GM18870 (cell line): ENCODE data around the gene PPP1R3F.

ENCODE experiments used
- ATAC-seq: cut with Tn5 transposase; IDR thresholded peaks from one replicate; pipeline ENCODE4 v1.9.1; 2021; ENCODE audit warnings: moderate library complexity; ENCODE audit not compliant: unreplicated experiment

Gene PPP1R3F, protein sequence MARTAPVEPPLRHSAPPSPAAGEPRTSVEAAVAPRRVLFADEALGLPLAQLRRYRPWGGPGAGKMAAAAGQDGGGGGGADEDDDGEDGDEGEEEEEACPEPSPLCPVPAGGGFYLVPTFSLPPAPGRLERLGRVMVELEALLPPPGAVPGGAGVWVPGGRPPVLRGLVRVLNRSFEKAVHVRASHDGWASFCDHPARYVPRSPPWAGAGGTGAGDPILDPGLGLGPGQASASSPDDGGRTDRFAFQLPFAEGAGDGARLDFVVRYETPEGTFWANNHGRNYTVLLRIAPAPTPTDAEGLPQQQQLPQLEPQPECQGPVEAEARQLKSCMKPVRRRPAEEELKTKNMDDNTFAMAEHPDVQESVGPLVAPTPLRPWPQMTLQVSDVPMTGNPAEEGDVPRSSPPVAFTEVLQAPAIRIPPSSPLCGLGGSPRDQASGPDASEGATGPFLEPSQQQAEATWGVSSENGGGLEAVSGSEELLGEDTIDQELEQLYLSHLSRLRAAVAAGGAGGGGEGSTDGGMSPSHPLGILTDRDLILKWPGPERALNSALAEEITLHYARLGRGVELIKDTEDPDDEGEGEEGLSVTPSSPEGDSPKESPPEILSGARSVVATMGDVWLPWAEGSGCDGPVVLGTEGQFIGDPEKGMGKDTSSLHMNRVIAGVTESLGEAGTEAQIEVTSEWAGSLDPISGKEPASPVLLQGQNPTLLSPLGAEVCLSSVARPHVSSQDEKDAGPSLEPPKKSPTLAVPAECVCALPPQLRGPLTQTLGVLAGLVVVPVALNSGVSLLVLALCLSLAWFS

DNA sequence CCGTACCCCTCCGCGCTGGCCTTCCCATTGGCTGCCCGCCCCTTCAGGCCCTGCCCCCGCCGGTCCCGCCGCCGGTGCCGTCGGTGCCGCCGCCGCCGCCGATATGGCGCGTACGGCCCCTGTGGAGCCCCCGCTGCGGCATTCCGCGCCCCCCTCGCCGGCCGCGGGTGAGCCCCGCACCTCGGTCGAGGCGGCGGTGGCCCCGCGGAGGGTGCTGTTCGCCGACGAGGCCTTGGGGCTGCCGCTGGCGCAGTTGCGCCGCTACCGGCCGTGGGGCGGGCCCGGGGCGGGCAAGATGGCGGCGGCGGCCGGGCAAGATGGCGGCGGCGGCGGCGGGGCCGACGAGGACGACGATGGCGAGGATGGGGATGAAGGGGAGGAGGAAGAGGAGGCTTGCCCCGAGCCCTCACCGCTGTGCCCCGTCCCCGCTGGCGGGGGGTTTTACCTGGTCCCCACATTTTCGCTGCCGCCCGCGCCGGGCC lies at the start of gene PPP1R3F:
PPP1R3F (plus strand) TSS at position 27 of the 482 bp plus-strand sequence; CDS start at position 104, 77 bp downstream.
- ATAC-seq: no peak

DNA sequence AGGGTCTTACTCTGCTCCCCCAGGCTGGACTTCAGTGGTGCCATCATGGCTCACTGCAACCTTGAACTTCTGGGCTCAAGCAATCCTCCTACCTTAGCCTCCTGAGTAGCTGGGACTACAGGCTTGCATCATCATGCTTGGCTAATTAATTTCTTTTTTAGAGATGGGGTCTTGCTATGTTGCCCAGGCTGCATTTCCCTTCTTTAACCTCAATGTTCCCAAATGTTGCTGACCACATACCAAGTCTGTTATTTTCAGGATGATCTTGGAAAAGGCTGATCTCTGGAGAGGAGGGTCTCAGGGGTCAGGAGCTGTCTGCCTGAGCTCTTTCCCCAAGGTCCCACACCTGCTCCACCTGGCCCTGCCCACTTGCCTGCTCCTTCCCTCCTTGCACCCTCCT lies 49.5 kb upstream of the PPP1R3F start:
- no peak for ATAC-seq

DNA sequence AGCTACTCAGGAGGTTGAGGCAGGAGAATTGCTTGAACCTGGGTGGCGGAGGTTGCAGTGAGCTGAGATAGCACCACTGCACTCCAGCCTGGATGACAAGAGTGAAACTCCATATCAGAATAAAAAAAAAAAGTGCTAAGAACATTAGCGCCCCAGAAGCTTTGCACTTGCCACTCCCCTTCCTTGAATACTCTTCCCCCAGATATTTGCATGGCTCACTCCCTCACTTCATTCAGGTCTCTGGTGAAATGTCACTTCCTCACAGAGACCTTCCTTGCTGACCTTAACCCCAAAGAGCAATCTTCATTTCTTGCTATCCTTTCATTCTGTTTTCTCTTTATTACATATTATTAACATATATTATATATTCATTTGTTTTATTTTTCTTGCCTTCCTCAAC lies 47.7 kb upstream of the PPP1R3F start:
- ATAC-seq: no peak

GRCh38 chrX:49225858-49226257 lies 43.7 kb upstream of the PPP1R3F start:
- no peak for ATAC-seq

DNA sequence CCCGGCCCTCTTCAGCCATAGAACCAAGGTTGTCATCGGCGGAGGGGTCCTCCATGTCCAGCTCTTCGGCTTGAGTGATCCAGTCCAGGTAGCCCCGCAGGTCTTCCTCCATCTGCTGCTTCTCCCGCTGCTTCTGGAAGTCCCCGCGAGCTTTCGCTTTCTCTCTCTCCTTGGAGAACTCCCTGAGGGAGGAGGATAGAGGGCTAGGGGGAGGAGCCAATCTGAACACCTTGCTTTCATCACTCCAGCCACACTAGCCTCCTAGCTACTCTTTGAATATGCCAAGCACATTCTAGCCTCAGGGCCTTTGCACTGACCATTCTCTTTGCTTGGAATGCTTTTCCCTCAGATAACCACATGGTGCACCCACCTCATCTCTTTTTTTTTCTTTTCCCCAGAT lies 42.6 kb upstream of the PPP1R3F start:
- ATAC-seq: no peak

- ATAC-seq: no peak
Observed at GRCh38 chrX:49227726-49228125, 41.9 kb upstream of the PPP1R3F start.

DNA sequence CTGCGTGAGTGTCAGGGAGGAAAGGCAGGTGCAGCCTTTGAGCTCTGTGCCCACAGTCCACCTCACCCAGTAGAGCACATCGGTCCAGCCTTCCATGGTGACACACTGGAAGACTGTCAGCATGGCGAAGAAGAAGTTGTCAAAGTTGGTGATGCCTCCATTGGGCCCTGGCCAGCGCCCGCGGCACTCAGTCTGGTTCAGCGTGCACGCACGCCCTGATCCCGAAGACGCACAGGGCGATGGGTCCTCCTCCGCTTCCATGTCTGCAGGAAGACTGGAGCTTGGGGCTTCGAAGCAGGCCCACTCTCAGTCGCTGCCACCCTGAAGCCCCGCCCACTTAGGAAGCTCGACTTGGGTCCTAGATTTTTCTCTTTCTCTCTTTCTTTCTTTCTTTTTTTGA lies 41.4 kb upstream of the PPP1R3F start:
- no peak for ATAC-seq

DNA sequence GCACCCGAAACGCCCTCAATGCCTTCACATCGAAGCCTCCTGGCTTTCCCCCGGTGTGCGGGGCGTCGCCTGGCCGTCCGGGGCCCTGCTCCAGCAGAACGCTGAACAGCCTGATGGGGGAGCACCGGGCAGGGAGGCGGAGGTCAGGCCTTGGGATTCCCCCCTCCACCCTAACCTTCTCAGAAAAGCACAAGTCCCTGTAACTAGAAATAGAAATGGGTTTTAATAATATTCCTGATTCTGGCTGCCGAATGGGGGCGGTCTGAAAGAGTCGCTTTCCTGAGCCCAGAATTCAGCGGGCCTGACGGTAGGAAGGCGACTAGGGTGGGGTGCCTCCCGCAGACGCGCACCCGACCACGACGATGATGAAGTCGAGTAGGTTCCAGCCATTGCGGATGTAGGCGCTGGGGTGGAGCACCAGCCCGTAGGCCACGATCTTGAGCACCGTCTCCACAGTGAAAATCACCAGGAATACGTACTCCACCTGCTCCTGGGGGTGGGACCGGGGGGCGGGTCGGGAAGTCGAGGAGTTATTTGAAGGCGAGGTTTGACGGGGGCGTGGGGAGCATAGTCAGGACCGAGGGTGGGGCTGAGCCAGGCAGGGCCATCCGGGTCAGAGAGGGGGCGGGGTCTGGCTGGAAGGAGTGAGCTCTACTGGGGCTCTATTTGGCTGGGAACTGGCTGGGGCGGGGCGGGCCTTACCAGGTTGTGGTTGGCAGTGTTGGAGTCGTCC lies 38.9 kb upstream of the PPP1R3F start:
- ATAC-seq: no peak

DNA sequence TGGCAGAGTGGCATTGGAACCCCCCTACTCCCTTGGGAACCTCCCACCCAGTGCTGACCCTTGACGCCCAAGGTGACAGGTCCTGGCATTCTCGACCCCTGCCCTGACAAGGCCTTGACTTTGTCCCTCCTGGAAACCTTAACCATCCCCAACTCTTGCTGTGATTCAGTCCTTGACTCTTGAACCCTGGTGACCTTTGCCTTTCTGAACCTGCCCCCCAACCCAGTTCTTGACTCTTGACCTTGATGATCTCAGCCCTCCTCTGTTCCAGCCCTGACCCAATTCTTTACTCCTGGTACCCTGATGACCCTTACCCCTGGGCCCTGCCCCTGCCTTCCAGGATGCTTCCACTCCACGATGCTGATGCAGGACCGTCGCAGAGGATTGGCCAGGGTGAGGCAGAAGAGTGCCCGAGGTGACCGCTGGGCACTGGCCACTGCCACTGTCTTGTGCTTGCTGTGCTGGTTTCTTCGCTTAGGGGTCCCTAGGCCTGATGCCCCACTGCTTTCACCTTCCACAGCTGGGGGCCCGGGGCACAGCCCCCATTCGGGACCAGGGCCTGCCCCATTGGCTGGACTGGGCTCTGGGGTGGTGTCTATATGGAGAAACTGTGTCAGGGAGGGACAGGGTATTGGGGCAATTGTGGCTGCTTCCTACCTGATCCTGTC lies 38.1 kb upstream of the PPP1R3F start:
- no peak for ATAC-seq

DNA sequence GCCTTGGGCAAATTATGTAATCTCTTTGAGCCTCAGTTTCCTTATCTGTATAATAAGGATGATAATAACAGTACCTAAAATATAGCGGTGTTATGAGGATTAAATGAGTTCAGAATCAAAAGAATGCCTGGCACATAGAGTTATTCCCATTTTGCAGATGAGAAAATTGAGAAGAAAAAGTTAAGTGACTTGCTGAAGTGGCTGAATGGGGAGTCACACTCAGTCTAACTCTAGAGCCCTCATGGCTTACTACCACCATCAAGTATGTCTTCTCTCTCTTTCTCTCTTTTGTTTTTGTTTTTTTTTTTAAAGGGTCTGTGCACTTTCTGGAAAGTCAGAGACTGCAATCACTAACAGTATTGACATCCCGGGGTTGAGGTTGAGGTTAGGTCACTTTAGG lies 37.1 kb upstream of the PPP1R3F start:
- no peak for ATAC-seq

- no peak for ATAC-seq
Observed at GRCh38 chrX:49233176-49233575, 36.4 kb upstream of the PPP1R3F start, which contains the start of gene CACNA1F. Gene CACNA1F (minus strand): TSS chrX:49233340. CDS start chrX:49233309, 31 bp downstream.

GRCh38 chrX:49233887-49234555 lies 35.6 kb upstream of the PPP1R3F start:
- ATAC-seq: no peak

DNA sequence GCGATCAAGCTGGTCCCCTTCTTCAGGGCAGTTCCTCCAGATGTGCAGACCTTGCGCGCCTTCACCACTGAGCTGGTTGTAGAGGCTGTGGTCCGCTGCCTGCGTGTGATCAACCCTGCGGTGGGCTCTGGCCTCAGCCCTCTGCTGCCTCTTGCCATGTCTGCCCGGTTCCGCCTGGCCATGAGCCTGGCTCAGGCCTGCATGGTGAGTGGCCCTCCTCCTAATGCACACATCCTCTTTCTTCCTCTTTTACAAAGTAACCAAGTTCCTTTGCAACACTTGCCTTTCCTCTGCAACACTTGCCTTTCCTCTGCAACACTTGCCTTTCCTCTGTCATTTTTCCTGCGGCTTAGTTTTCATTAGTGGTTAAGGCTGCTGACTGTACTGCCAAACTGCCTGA lies 32.5 kb upstream of the PPP1R3F start:
- no peak for ATAC-seq

GRCh38 chrX:49238735-49239134 lies 30.9 kb upstream of the PPP1R3F start:
- no peak for ATAC-seq

GRCh38 chrX:49242545-49243066 lies 27.0 kb upstream of the PPP1R3F start:
- ATAC-seq: no peak

GRCh38 chrX:49243166-49243565 lies 26.4 kb upstream of the PPP1R3F start:
- no peak for ATAC-seq

DNA sequence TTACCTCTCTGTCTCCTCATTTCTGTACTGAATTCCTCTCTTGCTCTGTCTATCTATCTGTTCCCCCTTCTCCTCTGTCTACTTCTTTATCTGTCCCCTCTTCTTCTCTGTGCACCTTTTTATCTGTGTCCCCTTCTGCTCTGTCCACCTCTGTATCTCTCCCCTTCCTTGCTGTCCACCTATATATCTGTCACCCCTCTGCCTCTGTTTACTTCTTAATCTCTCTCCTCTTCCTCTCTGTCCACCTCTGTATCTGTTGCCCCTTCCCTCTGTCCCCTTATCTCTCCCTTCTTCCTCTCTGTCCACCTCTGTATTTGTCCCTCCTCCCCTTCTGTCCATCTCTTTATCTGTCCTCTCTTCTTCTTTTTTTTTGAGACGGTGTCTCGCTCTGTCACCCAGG lies 25.4 kb upstream of the PPP1R3F start:
- ATAC-seq: no peak

DNA sequence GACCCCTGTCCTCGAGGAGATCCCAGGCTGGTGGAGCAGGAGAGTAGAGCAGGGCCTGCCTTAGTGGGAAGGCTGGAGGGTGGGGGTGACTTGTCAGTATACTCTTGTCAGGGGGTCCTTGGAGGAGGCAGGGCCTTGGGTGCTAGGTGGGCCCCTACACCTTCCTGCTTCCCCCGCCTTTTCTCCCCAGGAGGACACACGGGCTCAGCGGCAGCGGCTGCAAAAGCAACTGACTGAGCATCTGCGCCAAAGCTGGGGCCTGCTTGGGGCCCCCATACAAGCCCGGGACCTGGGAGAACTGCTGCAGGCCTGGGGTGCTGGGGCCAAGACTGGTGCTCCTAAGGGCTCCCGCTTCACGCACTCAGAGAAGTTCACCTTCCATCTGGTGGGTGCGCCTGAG lies 23.1 kb upstream of the PPP1R3F start:
- ATAC-seq: no peak

DNA sequence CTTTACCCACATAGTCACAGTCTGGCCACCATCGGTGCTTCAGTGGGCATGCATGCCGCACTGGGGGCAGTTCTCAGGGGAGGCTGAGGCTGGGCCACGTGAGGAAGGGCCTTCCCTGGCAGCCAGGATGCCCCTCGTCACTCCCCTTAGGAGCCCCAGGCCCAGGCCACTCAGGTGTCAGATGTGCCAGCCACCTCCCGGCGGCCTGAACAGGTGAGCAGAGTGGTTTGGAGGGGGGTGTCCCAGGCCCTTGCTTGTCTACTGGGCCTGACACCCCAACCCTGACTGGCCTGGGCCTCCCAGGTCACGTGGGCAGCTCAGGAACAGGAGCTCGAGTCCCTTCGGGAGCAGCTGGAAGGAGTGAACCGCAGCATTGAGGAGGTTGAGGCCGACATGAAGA lies 22.2 kb upstream of the PPP1R3F start:
- ATAC-seq: no peak
